GM10266 (cell line): ENCODE measurements around the gene LLGL1.

Experiments
- DNase-seq: peaks from one replicate; pipeline ENCODE4 v3.0.0; 2012; ENCODE audit errors: extremely low spot score
- CTCF ChIP-seq: IDR thresholded peaks from 2 replicates; pipeline ENCODE4 v1.5.1; 2012; ENCODE audit warnings: mild to moderate bottlenecking, low read depth; ENCODE audit not compliant: control insufficient read depth, insufficient read depth; ENCODE audit errors: missing control alignments

LLGL1 gene

GRCh38 chr17:18247613-18248001 is 22.2 kb downstream of the LLGL1 start:
- no peak for TF ChIP-seq CTCF
- no peak for DNase-seq

GRCh38 chr17:18248300-18248731 is 22.9 kb downstream of the LLGL1 start:
- DNase-seq = peak; percentile 96
- TF ChIP-seq CTCF = peak; percentile 83

- DNase-seq = no peak
- no peak for TF ChIP-seq CTCF
Observed at GRCh38 chr17:18248811-18249210, 23.4 kb downstream of the LLGL1 start.

- no peak for TF ChIP-seq CTCF
- DNase-seq = no peak
Observed at GRCh38 chr17:18250259-18250658, 24.8 kb downstream of the LLGL1 start.

- TF ChIP-seq CTCF = no peak
- no peak for DNase-seq
Observed at GRCh38 chr17:18250708-18251107, 25.3 kb downstream of the LLGL1 start.

GRCh38 chr17:18251204-18251603 is 25.8 kb downstream of the LLGL1 start:
- DNase-seq = no peak

GRCh38 chr17:18252160-18252559 is 26.7 kb downstream of the LLGL1 start:
- no peak for DNase-seq
- no peak for TF ChIP-seq CTCF

More at GRCh38 chr17:18251204-18251603, 25.8 kb downstream of the LLGL1 start:
- TF ChIP-seq CTCF = no peak
